HepG2 (cell line): ENCODE measurements around the gene DAPL1. TPM values are rescaled to one million over a fixed set of nuclear protein-coding genes. Genes with fewer than 3 reads are reported as not detected.

Experiments used
- ATAC-seq: fragments of 200-7000 bp; cut with Tn5 transposase; 3 replicates; pipeline ENCODE4 v1.9.1; 2020; ENCODE audit warnings: mild to moderate bottlenecking, moderate library complexity
- BruUV-seq: library from RNA; stranded (reverse); fragments of 400-500 nt; replicated peaks from 2 replicates; lab custom pipeline; 2021; lab: Mats Ljungman, UMichigan
- CTCF ChIA-PET: fragments of 300-600 bp; formaldehyde crosslinking; extraction: SDS; loops from one replicate; lab custom pipeline; 2021; ENCODE audit warnings: low total read pairs, inconsistent platforms, low intra/inter-chr PET ratio; lab: Yijun Ruan, JAX
- POLR2A ChIA-PET: fragments of 350-600 bp; sonication (Branson Sonifier 250); formaldehyde crosslinking; loops from one replicate; lab custom pipeline; 2020; ENCODE audit warnings: antibody characterized with exemption, inconsistent platforms; lab: Yijun Ruan, JAX
- DNase-seq: peaks from one replicate; pipeline ENCODE4 v3.0.0-alpha.2; 2015; ENCODE audit warnings: low spot score
- FAIRE-seq: peaks from 3 replicates; lab custom pipeline; 2011; peaks lifted over from hg19 to GRCh38; lab: Jason Lieb, UNC
- H2AFZ ChIP-seq: one replicate; pipeline ENCODE4 v1.6.1; 2011; ENCODE audit warnings: low read length, inconsistent platforms
- H3K27ac ChIP-seq: fragments of 300-600 bp; 3 replicates; pipeline ENCODE4 v1.8.0; 2011; ENCODE audit warnings: mixed run types, mild to moderate bottlenecking, mixed read lengths, low read length, inconsistent platforms; ENCODE audit not compliant: insufficient read depth; ENCODE audit errors: extremely low read length
- H3K27me3 ChIP-seq, 2 experiments: fragments of 200-600 bp in 1 of 2; 2 replicates in 1 of 2; 3 replicates in 1 of 2; pipeline versions ENCODE4 v1.6.0 to v1.8.0; 2011; ENCODE audit warnings: low read length in 2 of 2, mild to moderate bottlenecking in 2 of 2, moderate library complexity in 2 of 2, inconsistent platforms in 1 of 2; ENCODE audit not compliant: insufficient read depth in 2 of 2, control insufficient read depth in 1 of 2
- H3K36me3 ChIP-seq, 2 experiments: fragments of 200-600 bp in 1 of 2; replicated peaks in 1 of 2; 2 replicates in 1 of 2; 3 replicates in 1 of 2; pipeline versions ENCODE4 v1.5.1 to v1.8.0; 2011; ENCODE audit warnings: low read length in 2 of 2, inconsistent platforms in 1 of 2; ENCODE audit not compliant: insufficient read depth in 2 of 2, control insufficient read depth in 1 of 2
- H3K4me1 ChIP-seq: 2 replicates; pipeline ENCODE4 v1.5.1; 2012; ENCODE audit warnings: low read length, inconsistent platforms; ENCODE audit not compliant: insufficient read depth
- H3K4me2 ChIP-seq: 2 replicates; pipeline ENCODE4 v1.6.0; 2011; ENCODE audit warnings: low read depth, low read length, inconsistent platforms
- H3K4me3 ChIP-seq, 3 experiments: fragments of 200-600 bp in 1 of 3; sonication (generic), shearing (Covaris generic) in 1 of 3; replicated peaks in 1 of 3; 2 replicates each; pipeline ENCODE4 v1.5.1; 2011 to 2016; ENCODE audit warnings: low read length in 3 of 3, inconsistent platforms in 2 of 3, low read depth in 2 of 3, mild to moderate bottlenecking in 2 of 3, control low read depth in 1 of 3, mixed read lengths in 1 of 3; ENCODE audit not compliant: insufficient read depth in 1 of 3
- H3K79me2 ChIP-seq: one replicate; pipeline ENCODE4 v1.6.1; 2011; ENCODE audit warnings: low read length, inconsistent platforms; ENCODE audit not compliant: insufficient read depth
- H3K9ac ChIP-seq: 2 replicates; pipeline ENCODE4 v1.6.0; 2011; ENCODE audit warnings: mild to moderate bottlenecking, low read depth, low read length, inconsistent platforms; ENCODE audit not compliant: insufficient read depth
- H3K9me3 ChIP-seq: 2 replicates; pipeline ENCODE4 v1.5.1; 2012; ENCODE audit warnings: mild to moderate bottlenecking, low read length
- H4K20me1 ChIP-seq: 2 replicates; pipeline ENCODE4 v1.6.0; 2011; ENCODE audit warnings: inconsistent platforms, mild to moderate bottlenecking, low read length, moderate library complexity; ENCODE audit not compliant: insufficient read depth
- WGBS: methylation state at CpG from one replicate; pipeline ENCODE4 v1.1.6; 2017; ENCODE audit warnings: low lambda C conversion rate; 5-methylcytosine and 5-hydroxymethylcytosine counted together
- in situ Hi-C: cut with HindIII; loops from 2 replicates; pipeline ENCODE4 v1.10.0; 2017; ENCODE audit warnings: low pct_unique_long_range_greater_than_20kb; ENCODE audit not compliant: extremely low pct_ligation_motif_present
- intact Hi-C: fragments of 100-400 bp; cut with micrococcal nuclease; formaldehyde crosslinking; loops from one replicate; pipeline ENCODE4 v1.10.0; 2022; ENCODE audit not compliant: unreplicated experiment
- polyA plus RNA-seq, 8 experiments: library from polyadenylated mRNA; depleted of rRNA in 3 of 8; stranded (reverse) in 7 of 8; unstranded in 1 of 8; fragments of >200 nt; fragmentation: Illumina TruSeq in 4 of 8; extraction: Trizol in 4 of 8; gene quantifications; 2 replicates each; pipeline versions ENCODE4 v1.2.1 to v1.2.3, GENCODE V29; 2011 to 2016; ENCODE audit warnings: low read depth in 4 of 8, missing spikeins in 1 of 8, mixed read lengths in 1 of 8; ENCODE audit not compliant: insufficient read depth in 1 of 8
- total RNA-seq, 5 experiments: library from RNA; depleted of rRNA; stranded (reverse); fragments of >200 nt; fragmentation: Illumina TruSeq; extraction: Trizol; gene quantifications; 2 replicates each; pipeline ENCODE4 v1.2.3, GENCODE V29; 2016; ENCODE audit warnings: low read depth in 1 of 5
- TF ChIP-seq, protein P1 (sequence below): sonication (generic); formaldehyde crosslinking; IDR thresholded peaks from 2 replicates; pipeline ENCODE4 v1.5.0; 2020; ENCODE audit warnings: mild to moderate bottlenecking, missing genetic modification reagents

The DAPL1 gene
- total and polyA plus RNA-seq, 2 of the 13 experiments (the other 11 are each of a cell fraction or from before 2014, with no cell fraction given): not detected

DNA sequence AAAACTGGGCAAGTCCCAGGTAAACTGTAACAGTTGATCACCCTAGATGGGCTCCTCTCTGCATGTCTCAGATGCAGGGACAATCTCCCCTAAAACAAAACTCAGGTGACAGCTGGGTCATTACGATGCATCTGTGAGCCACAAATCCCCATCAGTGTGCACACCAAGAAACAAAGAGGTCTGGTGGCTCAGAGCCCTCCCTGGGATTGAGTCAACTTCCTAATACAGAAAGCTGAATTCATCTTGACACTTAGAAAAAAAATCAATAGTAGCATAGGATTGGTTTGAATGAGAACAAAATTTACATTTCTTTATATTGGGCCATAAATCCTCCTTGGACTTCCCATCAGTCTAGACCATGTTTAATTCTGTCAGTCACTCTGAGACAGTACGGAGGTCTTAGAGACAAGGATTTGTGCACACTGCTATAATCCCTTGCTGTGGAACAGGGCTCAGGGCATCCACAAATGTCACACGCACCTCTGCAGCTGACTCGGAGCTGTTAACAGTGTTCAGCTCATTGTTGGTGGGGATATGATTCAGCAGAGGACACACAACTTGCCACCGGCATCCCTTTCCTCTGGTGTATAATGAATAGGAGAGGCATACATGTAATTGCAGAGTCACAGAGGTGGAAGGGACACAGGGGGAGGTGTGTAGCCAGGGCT, 44.5 kb upstream of the DAPL1 start:
- H3K27me3 ChIP-seq: peaks cover 0 to 29% of the 10 kb centered on the region in 2 experiments; a peak in 3 of 5 replicates
- H3K9ac ChIP-seq: no peak overlapping the region
- no TSS peak for BruUV-seq
- H3K4me1 ChIP-seq: peaks cover 12% of the 10 kb centered on the region
- TF ChIP-seq, protein P1, sequence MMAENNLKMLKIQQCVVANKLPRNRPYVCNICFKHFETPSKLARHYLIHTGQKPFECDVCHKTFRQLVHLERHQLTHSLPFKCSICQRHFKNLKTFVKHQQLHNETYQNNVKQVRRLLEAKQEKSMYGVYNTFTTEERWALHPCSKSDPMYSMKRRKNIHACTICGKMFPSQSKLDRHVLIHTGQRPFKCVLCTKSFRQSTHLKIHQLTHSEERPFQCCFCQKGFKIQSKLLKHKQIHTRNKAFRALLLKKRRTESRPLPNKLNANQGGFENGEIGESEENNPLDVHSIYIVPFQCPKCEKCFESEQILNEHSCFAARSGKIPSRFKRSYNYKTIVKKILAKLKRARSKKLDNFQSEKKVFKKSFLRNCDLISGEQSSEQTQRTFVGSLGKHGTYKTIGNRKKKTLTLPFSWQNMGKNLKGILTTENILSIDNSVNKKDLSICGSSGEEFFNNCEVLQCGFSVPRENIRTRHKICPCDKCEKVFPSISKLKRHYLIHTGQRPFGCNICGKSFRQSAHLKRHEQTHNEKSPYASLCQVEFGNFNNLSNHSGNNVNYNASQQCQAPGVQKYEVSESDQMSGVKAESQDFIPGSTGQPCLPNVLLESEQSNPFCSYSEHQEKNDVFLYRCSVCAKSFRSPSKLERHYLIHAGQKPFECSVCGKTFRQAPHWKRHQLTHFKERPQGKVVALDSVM (CRISPR knock-in tag): no peak
- DNase-seq (no peak), FAIRE-seq (no peak), ATAC-seq (no peak)
- intact Hi-C loops (loop anchor here (5.0 to 10.0 kb wide), 2 partner anchors 703 to 976 kb away; no protein-coding TSS in a partner anchor), in situ Hi-C loops (no loop called here)
- no peak overlapping the region for H3K4me2 ChIP-seq
- no peak overlapping the region for H3K4me3 ChIP-seq
- no peaks in the 10 kb centered on the region for H3K79me2 ChIP-seq
- no peaks in the 10 kb centered on the region for H3K36me3 ChIP-seq
- CTCF ChIA-PET: no interaction called here
- H3K9me3 ChIP-seq: no peaks in the 10 kb centered on the region
- H3K27ac ChIP-seq: no peak overlapping the region
- 22% methylated on average over 5 of the region's 5 CpGs for WGBS
- no peak overlapping the region for H2AFZ ChIP-seq
- POLR2A ChIA-PET: no interaction called here
- no peaks in the 10 kb centered on the region for H4K20me1 ChIP-seq
